ENCODE data around the gene BDH1. TPM values are rescaled to one million over a fixed set of nuclear protein-coding genes. Genes with fewer than 3 reads are reported as not detected.

The BDH1 gene
- total RNA-seq, 8 experiments from 2014 or later: 3.3 to 55.6 (median 4.3) TPM

- ATAC-seq (replicated peaks in 6 of 8): no peak
- H3K27ac ChIP-seq: no peak overlapping the region
- 46 to 95% (median 82%) methylated on average over 2 to 3 of the region's 3 CpGs for WGBS, 10 experiments
- H3K4me1 ChIP-seq (replicated peaks in 1 of 2): peaks cover 26 to 30% of the 10 kb centered on the region in 2 donors
- H3K4me3 ChIP-seq: no peak overlapping the region
- in situ Hi-C loops (cut with MboI; ENCODE audit: low pct_unique_long_range_greater_than_20kb in 2 of 9, low sequenced_read_pairs in 9 of 9, unreplicated experiment in 9 of 9): loop anchor here in 1 of 9 experiments (25.0 kb wide), 1 partner anchor 176 kb away; the partner anchor contains the start of gene DLG1
Observed at GRCh38 chr3:197463279-197463678, 92.5 kb downstream of the BDH1 start.

- in situ Hi-C loops (cut with MboI; ENCODE audit: low pct_unique_long_range_greater_than_20kb in 2 of 9, low sequenced_read_pairs in 9 of 9, unreplicated experiment in 9 of 9): loop anchor here in 1 of 9 experiments (25.0 kb wide), 1 partner anchor 176 kb away; the partner anchor contains the start of gene DLG1
Observed at GRCh38 chr3:197462808-197463207, 93.0 kb downstream of the BDH1 start.

DNA sequence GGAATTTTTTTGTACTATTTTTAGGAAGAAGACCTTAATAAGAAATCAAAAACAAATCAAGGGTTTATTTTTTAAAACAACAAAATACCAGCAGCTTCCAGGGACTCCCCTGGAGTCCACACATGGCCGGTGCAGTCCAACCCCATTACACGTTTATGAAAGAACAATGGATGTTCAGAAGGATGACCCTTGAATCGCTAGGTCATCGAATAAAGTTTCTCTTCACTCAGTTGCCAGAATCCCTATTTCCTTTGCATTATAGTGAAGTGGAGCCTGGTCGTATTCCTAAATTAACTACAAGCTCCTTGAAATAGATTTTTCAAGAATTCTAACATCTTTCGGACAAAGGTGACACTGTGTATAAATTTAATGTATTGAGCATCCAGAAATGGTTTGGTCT lies 95.1 kb downstream of the BDH1 start:
- no peak for ATAC-seq (replicated peaks in 6 of 8)
- in situ Hi-C loops (cut with MboI; ENCODE audit: low pct_unique_long_range_greater_than_20kb in 2 of 9, low sequenced_read_pairs in 9 of 9, unreplicated experiment in 9 of 9): loop anchor here in 1 of 9 experiments (25.0 kb wide), 1 partner anchor 173 kb away; the partner anchor contains the start of gene DLG1
- no peak overlapping the region for H3K4me3 ChIP-seq
- no peak overlapping the region for H3K27ac ChIP-seq
- peaks cover 16 to 25% of the 10 kb centered on the region in 2 donors for H3K4me1 ChIP-seq (replicated peaks in 1 of 2)
- 68 to 100% (median 90%) methylated on average over 2 to 6 of the region's 6 CpGs; no CpG with 5 or more reads in 1 of the 10 experiments for WGBS, 10 experiments

More at GRCh38 chr3:197462808-197463207, 93.0 kb downstream of the BDH1 start:
- Histone ChIP-seq H3K4me1 (replicated peaks in 1 of 2) (peaks cover 26 to 27% of the 10 kb centered on the region in 2 donors), H3K4me3 (no peak overlapping the region), H3K27ac (no peak overlapping the region)
- 70 to 92% (median 82%) methylated on average over 1 to 7 of the region's 7 CpGs; no CpG with 5 or more reads in 2 of the 10 experiments for WGBS, 10 experiments
- ATAC-seq (replicated peaks in 6 of 8): no peak

DNA sequence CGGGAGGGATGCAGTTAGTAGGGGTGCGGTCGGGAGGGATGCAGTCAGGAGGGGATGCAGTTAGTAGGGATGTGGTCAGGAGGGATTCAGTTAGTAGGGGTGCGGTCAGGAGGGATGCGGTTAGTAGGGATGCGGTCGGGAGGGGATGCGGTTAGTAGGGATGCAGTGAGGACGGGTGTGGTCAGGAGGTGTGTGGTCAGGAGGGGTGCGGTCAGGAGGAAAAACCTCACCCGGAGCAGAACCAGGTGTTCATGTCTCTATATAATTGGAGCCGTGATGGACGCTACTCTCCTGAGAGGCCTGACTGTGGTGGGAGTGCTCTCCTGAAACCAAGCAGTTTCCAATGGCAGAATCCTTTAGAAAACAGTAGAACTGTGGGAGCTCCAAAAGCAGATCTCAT lies 95.8 kb downstream of the BDH1 start:
- WGBS, 10 experiments: 60 to 94% (median 88%) methylated on average over 1 to 4 of the region's 13 CpGs; no CpG with 5 or more reads in 7 of the 10 experiments
- in situ Hi-C loops (cut with MboI; ENCODE audit: low pct_unique_long_range_greater_than_20kb in 2 of 9, low sequenced_read_pairs in 9 of 9, unreplicated experiment in 9 of 9): loop anchor here in 1 of 9 experiments (25.0 kb wide), 1 partner anchor 173 kb away; the partner anchor contains the start of gene DLG1
- no peak overlapping the region for H3K27ac ChIP-seq
- H3K4me3 ChIP-seq: no peak overlapping the region
- peaks cover 10 to 22% of the 10 kb centered on the region in 2 donors for H3K4me1 ChIP-seq (replicated peaks in 1 of 2)
- ATAC-seq (replicated peaks in 6 of 8): no peak

Other genes starting within 250 kb of the BDH1 start
- gene RUBCN, start 180.9 kb upstream of the BDH1 start, total RNA-seq: 10 to 100 TPM in 7 of 8 experiments, 1 to 10 TPM in 1; 5.3 to 21.6 (median 15.3) TPM
- 10 to 100 TPM; 26.7 to 65.0 (median 33.3) TPM for gene FYTTD1, start 193.9 kb upstream of the BDH1 start, total RNA-seq
- gene LRCH3, start 235.3 kb upstream of the BDH1 start, total RNA-seq: 10 to 100 TPM; 21.8 to 89.4 (median 38.4) TPM

All from motor neuron (in vitro differentiated cells).